ENCODE results near the gene QPCTL. TPM values are rescaled to one million over a fixed set of nuclear protein-coding genes. Genes with fewer than 3 reads are reported as not detected.
"Not testable (repeated sequence)": the region's sequence is repeated elsewhere in the genome, so short reads cannot be mapped to it uniquely, and the experiment has no call there.

The QPCTL gene
- total and polyA plus RNA-seq, 9 of the 15 experiments (the other 6 are each of a cell fraction or from before 2014, with no cell fraction given): 0.99 to 31.3 (median 12.7) TPM

DNA sequence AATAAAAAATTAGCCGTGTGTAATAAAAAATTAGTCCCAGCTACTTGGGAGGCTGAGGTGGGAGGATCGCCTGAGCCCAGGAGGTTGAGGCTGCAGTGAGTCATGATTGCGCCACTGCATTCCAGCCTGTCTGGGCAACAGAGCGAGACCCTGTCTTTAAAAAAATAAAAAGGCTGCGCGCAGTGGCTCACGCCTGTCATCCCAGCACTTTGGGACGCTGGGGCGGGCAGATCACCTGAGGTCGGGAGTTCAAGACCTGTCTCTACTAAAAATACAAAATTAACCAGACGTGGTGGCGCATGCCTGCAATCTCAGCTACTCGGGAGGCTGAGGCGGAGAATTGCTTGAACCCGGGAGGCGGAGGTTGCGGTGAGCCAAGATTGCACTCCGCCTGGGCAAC, 36.2 kb downstream of the QPCTL start:
- FAIRE-seq; ATAC-seq; intact Hi-C loops (cut with micrococcal nuclease); H3K4me3 ChIP-seq; BruUV-seq (replicated peaks); H4K20me1 ChIP-seq (replicated peaks; ENCODE audit: control insufficient read depth, insufficient read depth, low read length); H3K9me1 ChIP-seq (ENCODE audit: control insufficient read depth, insufficient read depth, low read length); DNase-seq (ENCODE audit: extremely low read depth in 1 of 4, low spot score in 3 of 4); POLR2A ChIA-PET; H2AFZ ChIP-seq (ENCODE audit: low read depth, low read length); H3K27ac ChIP-seq (ENCODE audit: extremely low read depth, low read depth, low read length); in situ Hi-C loops (cut with MboI); H3K9me3 ChIP-seq (replicated peaks; ENCODE audit: control insufficient read depth, insufficient read depth, low read depth, low read length); H3K9ac ChIP-seq (ENCODE audit: insufficient read depth in 1 of 2, low read depth in 2 of 2, low read length in 2 of 2); H3K27me3 ChIP-seq (ENCODE audit: control insufficient read depth in 2 of 2, insufficient read depth in 2 of 2, low read length in 2 of 2); H3K4me2 ChIP-seq (ENCODE audit: insufficient read depth, low read length); TF ChIP-seq JUND (tag; IDR thresholded peaks at IDR 0.05; ENCODE audit: borderline replicate concordance, low read depth, low read length): not testable (repeated sequence)
- CTCF ChIA-PET (ENCODE audit: low intra/inter-chr PET ratio): interaction anchor here (0.6 kb wide), 1 partner anchor 553 kb away, joined by 3 read pairs; no protein-coding TSS in a partner anchor
- peaks cover 69% of the 10 kb centered on the region for H3K79me2 ChIP-seq (ENCODE audit: control insufficient read depth, insufficient read depth, low read length)
- H3K36me3 ChIP-seq (ENCODE audit: control insufficient read depth, insufficient read depth, low read length): peaks cover 14% of the 10 kb centered on the region; the same call in 1 of the 3 replicates
- peaks cover 13 to 38% of the 10 kb centered on the region in 2 experiments for H3K4me1 ChIP-seq (replicated peaks in 1 of 2; ENCODE audit: control insufficient read depth in 2 of 2, insufficient read depth in 2 of 2, low read length in 2 of 2)
- 88% methylated on average over 18 of the region's 18 CpGs for WGBS (ENCODE audit: insufficient coverage, low coverage, missing lambda C conversion rate)
- TF ChIP-seq ZNF384 (IDR thresholded peaks at IDR 0.05; ENCODE audit: low read depth, low read length): 0 out of 2 replicates have a peak, but pooled peaks have one; percentile 28
- TF ChIP-seq, protein P1, sequence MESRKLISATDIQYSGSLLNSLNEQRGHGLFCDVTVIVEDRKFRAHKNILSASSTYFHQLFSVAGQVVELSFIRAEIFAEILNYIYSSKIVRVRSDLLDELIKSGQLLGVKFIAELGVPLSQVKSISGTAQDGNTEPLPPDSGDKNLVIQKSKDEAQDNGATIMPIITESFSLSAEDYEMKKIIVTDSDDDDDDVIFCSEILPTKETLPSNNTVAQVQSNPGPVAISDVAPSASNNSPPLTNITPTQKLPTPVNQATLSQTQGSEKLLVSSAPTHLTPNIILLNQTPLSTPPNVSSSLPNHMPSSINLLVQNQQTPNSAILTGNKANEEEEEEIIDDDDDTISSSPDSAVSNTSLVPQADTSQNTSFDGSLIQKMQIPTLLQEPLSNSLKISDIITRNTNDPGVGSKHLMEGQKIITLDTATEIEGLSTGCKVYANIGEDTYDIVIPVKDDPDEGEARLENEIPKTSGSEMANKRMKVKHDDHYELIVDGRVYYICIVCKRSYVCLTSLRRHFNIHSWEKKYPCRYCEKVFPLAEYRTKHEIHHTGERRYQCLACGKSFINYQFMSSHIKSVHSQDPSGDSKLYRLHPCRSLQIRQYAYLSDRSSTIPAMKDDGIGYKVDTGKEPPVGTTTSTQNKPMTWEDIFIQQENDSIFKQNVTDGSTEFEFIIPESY (CRISPR knock-in tag; IDR thresholded peaks at IDR 0.05): peak; percentile 98
- TF ChIP-seq FOSL1 (tag; conservative IDR thresholded peaks at IDR 0.05): peak; percentile 58; the same call in 1 of the 2 replicates
- TF ChIP-seq CEBPB (tag; IDR thresholded peaks at IDR 0.05): peak; percentile 79
- TF ChIP-seq ZNF121 (CRISPR knock-in tag; conservative IDR thresholded peaks at IDR 0.05): peak; percentile 96
- peak in 1 of 2 experiments; percentile 88; a peak in 2 of 4 replicates for TF ChIP-seq TEAD1 (CRISPR knock-in tag; IDR thresholded peaks at IDR 0.05)
- peak; percentile 70; the same call in 1 of the 2 replicates for TF ChIP-seq CEBPG (CRISPR knock-in tag; IDR thresholded peaks at IDR 0.05)
- 0 out of 4 replicates have a peak, but pooled peaks of 1 of the 2 experiments have one; percentile 19 for TF ChIP-seq CEBPG (tag; conservative IDR thresholded peaks at IDR 0.05 in 1 of 2, IDR thresholded peaks at IDR 0.05 in 1 of 2)
- TF ChIP-seq, protein P2, sequence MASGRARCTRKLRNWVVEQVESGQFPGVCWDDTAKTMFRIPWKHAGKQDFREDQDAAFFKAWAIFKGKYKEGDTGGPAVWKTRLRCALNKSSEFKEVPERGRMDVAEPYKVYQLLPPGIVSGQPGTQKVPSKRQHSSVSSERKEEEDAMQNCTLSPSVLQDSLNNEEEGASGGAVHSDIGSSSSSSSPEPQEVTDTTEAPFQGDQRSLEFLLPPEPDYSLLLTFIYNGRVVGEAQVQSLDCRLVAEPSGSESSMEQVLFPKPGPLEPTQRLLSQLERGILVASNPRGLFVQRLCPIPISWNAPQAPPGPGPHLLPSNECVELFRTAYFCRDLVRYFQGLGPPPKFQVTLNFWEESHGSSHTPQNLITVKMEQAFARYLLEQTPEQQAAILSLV (tag; IDR thresholded peaks at IDR 0.05): 0 out of 2 replicates have a peak, but pooled peaks have one; percentile 27
- TF ChIP-seq, protein P3, sequence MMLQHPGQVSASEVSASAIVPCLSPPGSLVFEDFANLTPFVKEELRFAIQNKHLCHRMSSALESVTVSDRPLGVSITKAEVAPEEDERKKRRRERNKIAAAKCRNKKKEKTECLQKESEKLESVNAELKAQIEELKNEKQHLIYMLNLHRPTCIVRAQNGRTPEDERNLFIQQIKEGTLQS (IDR thresholded peaks at IDR 0.05): peak; percentile 84
- TF ChIP-seq, protein P3 (CRISPR knock-in tag; conservative IDR thresholded peaks at IDR 0.05): 0 out of 2 replicates have a peak, but pooled peaks have one; percentile 58
- peak; percentile 46 to 52; a peak in 2 of 4 replicates for TF ChIP-seq KDM1A (IDR thresholded peaks at IDR 0.05)
- peak; percentile 47 for TF ChIP-seq JUND (IDR thresholded peaks at IDR 0.05; ENCODE audit: borderline replicate concordance, low read depth, low read length)
- TF ChIP-seq RBFOX2 (IDR thresholded peaks at IDR 0.05; ENCODE audit: low read depth, low read length): 0 out of 2 replicates have a peak, but pooled peaks have one; percentile 15
- TF ChIP-seq, protein P4, sequence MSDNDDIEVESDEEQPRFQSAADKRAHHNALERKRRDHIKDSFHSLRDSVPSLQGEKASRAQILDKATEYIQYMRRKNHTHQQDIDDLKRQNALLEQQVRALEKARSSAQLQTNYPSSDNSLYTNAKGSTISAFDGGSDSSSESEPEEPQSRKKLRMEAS (CRISPR knock-in tag; IDR thresholded peaks at IDR 0.05): 0 out of 2 replicates have a peak, but pooled peaks have one; percentile 15
- TF ChIP-seq HDAC2 (IDR thresholded peaks at IDR 0.05): 0 out of 2 replicates have a peak, but pooled peaks have one; percentile 17

Measured in K562 (cell line).